OCI-LY7 (cell line): ENCODE data around the gene CD300A. TPM values are rescaled to one million over a fixed set of nuclear protein-coding genes. Genes with fewer than 3 reads are reported as not detected.
A peak's percentile ranks its signal among the peaks of the same experiment; 100 is the strongest.

Source experiments
- BruUV-seq: library from RNA; stranded (reverse); fragments of 400-500 nt; replicated peaks from 2 replicates; lab custom pipeline; 2021; lab: Mats Ljungman, UMichigan
- CTCF ChIA-PET: fragments of 300-600 bp; sonication (Branson Sonifier 250); formaldehyde crosslinking; loops from one replicate; lab custom pipeline; 2022; ENCODE audit warnings: antibody characterized with exemption; ENCODE audit not compliant: unreplicated experiment; lab: Charles Lee
- POLR2A ChIA-PET: fragments of 300-600 bp; sonication (Branson Sonifier 250); formaldehyde crosslinking; loops from one replicate; lab custom pipeline; 2022; ENCODE audit warnings: antibody characterized with exemption; lab: Charles Lee
- DNase-seq: peaks from one replicate; pipeline ENCODE4 v3.0.0-alpha.2; 2015; ENCODE audit warnings: low spot score
- H2AFZ ChIP-seq: fragments of 200-600 bp; sonication (generic), shearing (Covaris generic); 2 replicates; pipeline ENCODE4 v1.6.1; 2014; ENCODE audit warnings: mild to moderate bottlenecking, antibody characterized with exemption, low read length, moderate library complexity
- H3K27ac ChIP-seq: fragments of 200-600 bp; sonication (generic); 2 replicates; pipeline ENCODE4 v1.5.1; 2014; ENCODE audit warnings: mixed run types, low read depth, mild to moderate bottlenecking, moderate library complexity, low read length, inconsistent platforms; ENCODE audit not compliant: poor library complexity, severe bottlenecking
- H3K36me3 ChIP-seq: fragments of 200-600 bp; sonication (generic); 2 replicates; pipeline ENCODE4 v1.6.1; 2014; ENCODE audit warnings: mild to moderate bottlenecking, antibody characterized with exemption, low read length, moderate library complexity, mixed read lengths; ENCODE audit not compliant: insufficient read depth
- H3K4me1 ChIP-seq: fragments of 200-600 bp; sonication (generic); 2 replicates; pipeline ENCODE4 v1.5.1; 2014; ENCODE audit warnings: mild to moderate bottlenecking, low read length; ENCODE audit not compliant: insufficient read depth, poor library complexity, severe bottlenecking
- H3K4me2 ChIP-seq: fragments of 200-600 bp; sonication (generic); 2 replicates; pipeline ENCODE4 v1.6.1; 2014; ENCODE audit warnings: mild to moderate bottlenecking, low read length
- H3K4me3 ChIP-seq: fragments of 200-600 bp; sonication (generic); 2 replicates; pipeline ENCODE4 v1.5.1; 2014; ENCODE audit warnings: mild to moderate bottlenecking, low read depth, low read length; ENCODE audit not compliant: poor library complexity, severe bottlenecking
- H3K79me2 ChIP-seq: fragments of 200-600 bp; sonication (generic); 2 replicates; pipeline ENCODE4 v1.6.1; 2016; ENCODE audit warnings: low read depth, mild to moderate bottlenecking, low read length, moderate library complexity, mixed read lengths; ENCODE audit not compliant: insufficient read depth
- H3K9me2 ChIP-seq: fragments of 200-600 bp; sonication (generic); 2 replicates; pipeline ENCODE4 v1.6.1; 2016; ENCODE audit warnings: mild to moderate bottlenecking, low read length, mixed read lengths; ENCODE audit not compliant: insufficient read depth
- H3K9me3 ChIP-seq: fragments of 200-600 bp; sonication (generic); 2 replicates; pipeline ENCODE4 v1.6.1; 2014; ENCODE audit warnings: mild to moderate bottlenecking, mixed run types, low read length, mixed read lengths
- H4K20me1 ChIP-seq: fragments of 200-600 bp; sonication (generic); 2 replicates; pipeline ENCODE4 v1.6.1; 2014; ENCODE audit warnings: mild to moderate bottlenecking, antibody characterized with exemption, low read length, moderate library complexity, mixed read lengths; ENCODE audit not compliant: insufficient read depth
- CTCF ChIP-seq: fragments of 200-600 bp; sonication (generic); conservative IDR thresholded peaks from 2 replicates; pipeline ENCODE4 v1.5.1; 2014; ENCODE audit warnings: mild to moderate bottlenecking, antibody characterized with exemption, low read length, moderate library complexity, mixed read lengths
- EZH2phosphoT487 ChIP-seq: fragments of 200-600 bp; sonication (generic); IDR thresholded peaks from 2 replicates; pipeline ENCODE4 v1.6.1; 2018; ENCODE audit warnings: low read depth, borderline replicate concordance, mild to moderate bottlenecking, mixed run types, antibody characterized with exemption, low read length, moderate library complexity, mixed read lengths
- intact Hi-C: fragments of 100-400 bp; cut with micrococcal nuclease; formaldehyde crosslinking; loops from one replicate; pipeline ENCODE4 v1.10.0; 2022; ENCODE audit not compliant: unreplicated experiment
- total RNA-seq, 2 experiments: library from RNA; depleted of rRNA in 1 of 2; stranded (reverse); fragments of >200 nt in 1 of 2; shearing (Covaris generic) in 1 of 2; gene quantifications; 2 replicates each; pipeline ENCODE4 v1.2.3, GENCODE V29; 2014 to 2022

Gene CD300A
- total RNA-seq, 2 experiments from 2014 or later: 3.5 to 6.7 TPM

- BruUV-seq: no TSS peak
- H4K20me1 ChIP-seq: no peaks in the 10 kb centered on the region
- no peak overlapping the region for H3K4me3 ChIP-seq
- no peak for TF ChIP-seq EZH2phosphoT487
- TF ChIP-seq CTCF: no peak
- no peak overlapping the region for H2AFZ ChIP-seq
- DNase-seq: no peak
- H3K79me2 ChIP-seq: peaks cover 5% of the 10 kb centered on the region; the same call in 1 of the 2 replicates
- H3K4me2 ChIP-seq: peak overlapping the region; percentile 73
- no peaks in the 10 kb centered on the region for H3K9me2 ChIP-seq
- peak overlapping the region; percentile 79 for H3K27ac ChIP-seq
- peaks cover 17% of the 10 kb centered on the region for H3K9me3 ChIP-seq
- H3K36me3 ChIP-seq: peaks cover 22% of the 10 kb centered on the region
- intact Hi-C loops: no loop called here
- POLR2A ChIA-PET: interaction anchor here (0.8 to 1.5 kb wide), 3 partner anchors 11 to 19 kb away, joined by 3 to 4 read pairs (median 3); no protein-coding TSS in a partner anchor
- H3K4me1 ChIP-seq: peaks cover 60% of the 10 kb centered on the region
- CTCF ChIA-PET: interaction anchor here (1.3 kb wide), 1 partner anchor 35 kb away, joined by 3 read pairs; no protein-coding TSS in a partner anchor
Measured at GRCh38 chr17:74472890-74473289, 6.5 kb downstream of the CD300A start.

- Histone ChIP-seq H3K4me2 (peak overlapping the region; percentile 73), H3K27ac (peak overlapping the region; percentile 79), H4K20me1 (no peaks in the 10 kb centered on the region), H3K4me3 (peak overlapping the region; percentile 42), H3K79me2 (peaks cover 5% of the 10 kb centered on the region; the same call in 1 of the 2 replicates), H2AFZ (no peak overlapping the region), H3K4me1 (peaks cover 61% of the 10 kb centered on the region), H3K9me3 (peaks cover 17% of the 10 kb centered on the region), H3K36me3 (peaks cover 22% of the 10 kb centered on the region), H3K9me2 (no peaks in the 10 kb centered on the region)
- POLR2A ChIA-PET: interaction anchor here (0.8 to 1.5 kb wide), 2 partner anchors 18 to 19 kb away, joined by 3 read pairs; no protein-coding TSS in a partner anchor
- BruUV-seq: no TSS peak
- no peak for DNase-seq
- CTCF ChIA-PET: interaction anchor here (0.7 kb wide), 1 partner anchor 16 kb away, joined by 3 read pairs; no protein-coding TSS in a partner anchor
- TF ChIP-seq CTCF (no peak), EZH2phosphoT487 (no peak)
- intact Hi-C loops: no loop called here
Measured at GRCh38 chr17:74473294-74473693, 6.9 kb downstream of the CD300A start.
